Ascending aorta (tissue), 2 donors: ENCODE measurements around the gene SPATA2. TPM values are rescaled to one million over a fixed set of nuclear protein-coding genes. Genes with fewer than 3 reads are reported as not detected.

ENCODE experiments used
- DNase-seq, 2 donors: peaks; one replicate each; pipeline ENCODE4 v3.0.0-alpha.2; 2019; ENCODE audit warnings: low spot score in 2 of 2
- H3K27ac ChIP-seq, 2 donors: fragments of 200-600 bp; sonication (generic); one replicate each; pipeline ENCODE4 v1.5.1; 2016 to 2017; ENCODE audit warnings: mild to moderate bottlenecking in 1 of 2
- H3K27me3 ChIP-seq: fragments of 200-600 bp; sonication (generic); one replicate; pipeline ENCODE4 v1.5.1; 2017
- H3K36me3 ChIP-seq, 2 donors: fragments of 200-600 bp; sonication (generic); one replicate each; pipeline ENCODE4 v1.5.1; 2016
- H3K4me1 ChIP-seq, 2 donors: fragments of 200-600 bp; sonication (generic); one replicate each; pipeline ENCODE4 v1.5.1; 2016 to 2017; ENCODE audit warnings: mild to moderate bottlenecking in 1 of 2
- H3K4me3 ChIP-seq, 2 donors: fragments of 200-600 bp; sonication (generic); one replicate each; pipeline ENCODE4 v1.5.1; 2016 to 2017; ENCODE audit warnings: mild to moderate bottlenecking in 1 of 2
- H3K9me3 ChIP-seq, 2 donors: fragments of 200-600 bp; sonication (generic); one replicate each; pipeline ENCODE4 v1.5.1; 2016
- intact Hi-C: fragments of 100-400 bp; cut with DNase I; formaldehyde crosslinking; loops from one replicate; pipeline ENCODE4 v1.15.1; 2023
- total RNA-seq: library from RNA; depleted of rRNA; stranded (reverse); fragments of >200 nt; gene quantifications from one replicate; pipeline ENCODE4 v1.1.0, GENCODE V29; 2016
- TF ChIP-seq, protein P1 (sequence below), 3 experiments: fragments of 200-600 bp in 2 of 3; fragments of 450-650 bp in 1 of 3; sonication (generic) in 2 of 3; IDR thresholded peaks; one replicate each; pipeline ENCODE4 v1.5.1; 2016 to 2019; ENCODE audit warnings: antibody characterized with exemption in 3 of 3, mild to moderate bottlenecking in 1 of 3, moderate library complexity in 1 of 3

Gene SPATA2
- total RNA-seq, 1 donor from 2014 or later = 7.6 TPM

DNA sequence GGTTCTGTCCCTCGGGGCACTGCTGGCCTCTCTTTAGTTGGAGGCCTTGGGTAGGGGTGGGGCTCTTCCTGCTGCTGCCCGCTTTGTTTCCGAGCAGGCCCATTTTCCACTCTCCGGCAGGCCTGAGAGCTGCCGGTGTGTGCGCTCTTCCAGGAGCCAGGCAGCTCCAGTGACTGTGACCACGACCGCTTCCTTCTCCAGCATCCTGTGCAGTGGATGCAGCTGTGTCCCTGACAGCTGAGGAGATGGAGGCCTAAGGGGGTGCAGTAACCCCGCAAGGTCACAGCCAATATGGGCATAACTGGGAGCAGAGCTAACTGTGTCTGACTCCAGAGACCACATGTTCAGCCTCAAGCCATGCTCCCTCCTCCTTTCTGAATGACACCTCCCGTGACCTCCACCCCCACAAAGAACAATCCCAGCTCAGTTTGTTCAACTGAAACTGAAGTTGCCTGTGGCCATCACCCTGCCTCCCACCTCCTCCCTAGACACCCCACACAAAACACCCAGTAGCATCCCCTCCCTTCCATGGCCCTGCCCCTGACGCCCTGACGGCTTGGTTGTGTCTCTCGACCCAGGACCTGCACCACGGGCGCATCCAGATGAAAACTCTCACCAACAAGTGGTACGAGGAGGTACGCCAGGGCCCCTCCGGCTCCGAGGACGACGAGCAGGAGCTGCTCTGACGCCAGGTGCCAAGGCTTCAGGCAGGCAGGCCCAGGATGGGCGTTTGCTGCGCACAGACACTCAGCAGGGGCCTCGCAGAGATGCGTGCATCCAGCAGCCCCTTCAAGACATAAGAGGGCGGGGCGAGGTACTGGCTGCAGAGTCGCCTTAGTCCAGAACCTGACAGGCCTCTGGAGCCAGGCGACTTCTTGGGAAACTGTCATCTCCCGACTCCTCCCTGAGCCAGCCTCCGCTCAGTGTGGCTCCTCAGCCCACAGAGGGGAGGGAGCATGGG, 27.8 kb downstream of the SPATA2 start:
- Histone ChIP-seq H3K27me3 (no peaks in the 10 kb centered on the region), H3K9me3 (no peaks in the 10 kb centered on the region), H3K36me3 (peaks cover 9 to 31% of the 10 kb centered on the region in 2 donors), H3K4me3 (no peak overlapping the region), H3K4me1 (peaks cover 11 to 25% of the 10 kb centered on the region in 2 donors), H3K27ac (peak overlapping the region; percentile 79 to 84)
- intact Hi-C loops = loop anchor here (1.0 to 5.0 kb wide), 4 partner anchors 35 to 345 kb away; partner anchors contain the start of gene SLC9A8
- TF ChIP-seq, protein P1, sequence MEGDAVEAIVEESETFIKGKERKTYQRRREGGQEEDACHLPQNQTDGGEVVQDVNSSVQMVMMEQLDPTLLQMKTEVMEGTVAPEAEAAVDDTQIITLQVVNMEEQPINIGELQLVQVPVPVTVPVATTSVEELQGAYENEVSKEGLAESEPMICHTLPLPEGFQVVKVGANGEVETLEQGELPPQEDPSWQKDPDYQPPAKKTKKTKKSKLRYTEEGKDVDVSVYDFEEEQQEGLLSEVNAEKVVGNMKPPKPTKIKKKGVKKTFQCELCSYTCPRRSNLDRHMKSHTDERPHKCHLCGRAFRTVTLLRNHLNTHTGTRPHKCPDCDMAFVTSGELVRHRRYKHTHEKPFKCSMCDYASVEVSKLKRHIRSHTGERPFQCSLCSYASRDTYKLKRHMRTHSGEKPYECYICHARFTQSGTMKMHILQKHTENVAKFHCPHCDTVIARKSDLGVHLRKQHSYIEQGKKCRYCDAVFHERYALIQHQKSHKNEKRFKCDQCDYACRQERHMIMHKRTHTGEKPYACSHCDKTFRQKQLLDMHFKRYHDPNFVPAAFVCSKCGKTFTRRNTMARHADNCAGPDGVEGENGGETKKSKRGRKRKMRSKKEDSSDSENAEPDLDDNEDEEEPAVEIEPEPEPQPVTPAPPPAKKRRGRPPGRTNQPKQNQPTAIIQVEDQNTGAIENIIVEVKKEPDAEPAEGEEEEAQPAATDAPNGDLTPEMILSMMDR (IDR thresholded peaks at IDR 0.05) = no peak
- DNase-seq = peak in 1 of 2 donors; percentile 80

DNA sequence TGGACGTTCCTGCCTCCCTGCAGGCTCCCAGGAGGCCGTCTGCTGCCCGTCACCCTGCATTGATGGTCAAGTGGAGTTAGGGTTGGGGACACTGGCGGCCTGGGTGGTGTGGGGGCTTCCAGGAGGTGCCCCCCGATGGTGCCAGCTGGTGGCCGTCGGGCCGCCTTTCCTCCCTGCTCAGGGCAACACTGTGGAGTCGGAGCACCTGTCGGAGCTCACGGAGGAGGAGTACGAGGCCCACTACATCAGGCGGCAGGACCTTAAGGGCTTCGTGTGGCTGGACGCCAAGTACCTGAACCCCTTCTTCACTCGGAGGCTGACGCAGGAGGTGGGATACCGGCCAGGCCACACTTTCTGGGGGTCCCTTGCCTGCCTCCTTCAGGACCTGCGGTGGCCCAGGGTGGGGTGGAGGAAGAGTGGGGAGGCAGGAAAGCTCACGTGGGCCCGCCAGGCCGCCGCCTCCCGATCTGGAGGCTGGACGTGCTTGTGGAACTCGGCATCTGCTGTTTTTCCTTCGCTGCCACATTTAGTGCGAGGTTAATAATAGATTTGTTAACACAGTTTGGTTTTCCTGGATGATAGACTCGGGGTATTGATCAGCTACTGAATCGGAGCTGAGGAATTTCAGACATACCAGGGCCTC, 28.6 kb downstream of the SPATA2 start:
- Histone ChIP-seq H3K27me3 (no peaks in the 10 kb centered on the region), H3K9me3 (no peaks in the 10 kb centered on the region), H3K36me3 (peaks cover 9 to 31% of the 10 kb centered on the region in 2 donors), H3K27ac (peak overlapping the region; percentile 79 to 84), H3K4me3 (no peak overlapping the region), H3K4me1 (peaks cover 7 to 25% of the 10 kb centered on the region in 2 donors)
- intact Hi-C loops = loop anchor here (2.0 to 5.0 kb wide), 3 partner anchors 34 to 344 kb away; partner anchors contain the start of gene SLC9A8
- TF ChIP-seq, protein P1 (IDR thresholded peaks at IDR 0.05) = no peak
- DNase-seq = peak in 1 of 2 donors; percentile 63

DNA sequence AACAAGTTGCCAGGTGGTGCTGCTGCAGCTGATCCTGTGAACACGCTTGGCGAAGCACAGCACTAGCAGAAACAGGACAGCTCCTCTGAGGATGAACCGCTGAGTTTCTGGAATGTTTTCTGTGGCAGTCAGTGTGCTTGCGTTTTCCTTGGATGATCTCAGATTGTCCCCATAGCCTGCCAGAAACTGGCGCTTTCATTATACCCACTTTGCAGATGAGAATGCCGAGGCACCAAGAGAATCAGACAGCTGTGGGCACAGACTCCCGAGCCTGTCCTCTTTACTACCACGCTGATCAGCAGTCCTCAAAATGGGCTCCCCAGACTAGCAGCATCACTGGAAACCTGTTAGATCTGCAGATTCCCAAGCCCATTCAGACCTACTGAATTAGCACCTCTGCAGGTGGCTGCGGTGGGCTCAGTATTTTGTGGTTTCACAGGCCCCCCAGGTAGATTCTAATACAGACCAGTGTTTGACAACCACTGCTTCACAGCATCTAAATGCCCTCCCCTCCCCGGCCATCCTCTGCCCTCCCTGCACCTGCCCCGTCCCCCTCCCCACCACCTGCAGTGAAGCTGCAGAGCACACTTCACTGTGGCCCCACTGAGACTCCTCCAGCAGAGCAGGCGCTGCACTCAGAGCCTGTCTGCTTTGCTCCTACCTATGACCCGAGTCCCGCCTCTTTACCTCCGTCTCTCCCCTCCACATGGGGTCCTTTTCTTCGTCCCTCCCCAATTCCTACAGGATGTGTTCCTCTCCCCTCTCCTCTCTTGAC, 29.6 kb downstream of the SPATA2 start:
- peak overlapping the region in 1 of 2 donors; percentile 79 for H3K27ac ChIP-seq
- H3K9me3 ChIP-seq = no peaks in the 10 kb centered on the region
- peaks cover 9 to 34% of the 10 kb centered on the region in 2 donors for H3K36me3 ChIP-seq
- no peaks in the 10 kb centered on the region for H3K27me3 ChIP-seq
- peaks cover 7 to 30% of the 10 kb centered on the region in 2 donors for H3K4me1 ChIP-seq
- no peak for DNase-seq
- intact Hi-C loops = loop anchor here (2.0 to 5.0 kb wide), 3 partner anchors 33 to 343 kb away; partner anchors contain the start of gene SLC9A8
- TF ChIP-seq, protein P1 (IDR thresholded peaks at IDR 0.05) = no peak
- H3K4me3 ChIP-seq = no peak overlapping the region

DNA sequence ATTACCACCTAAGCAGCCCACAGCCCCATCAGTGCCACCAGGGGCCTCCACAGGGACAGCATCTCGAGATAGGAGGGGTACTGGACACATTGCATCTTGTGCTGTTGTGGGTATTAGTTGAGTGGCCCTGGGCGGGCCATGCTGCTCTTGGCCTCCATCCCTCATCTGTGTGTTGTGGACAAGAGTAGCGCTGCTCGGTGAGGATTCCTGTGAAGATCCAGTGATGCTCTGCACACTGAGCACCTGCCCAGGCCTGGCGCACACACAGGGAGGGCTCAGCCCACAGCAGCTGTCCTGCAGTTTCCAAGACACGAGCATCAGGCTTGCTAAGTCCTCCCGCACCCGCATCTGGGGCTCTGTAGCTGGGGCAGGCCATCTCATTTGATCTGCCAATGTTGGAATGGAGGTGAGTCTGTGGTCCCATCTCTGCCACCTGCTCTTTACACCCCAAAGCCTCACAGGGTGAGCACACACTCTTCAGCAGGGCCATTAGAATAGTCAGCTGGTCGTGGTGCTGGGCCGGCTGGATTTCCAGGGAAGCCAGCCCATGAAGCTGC, 32.0 kb downstream of the SPATA2 start:
- no peak overlapping the region for H3K4me3 ChIP-seq
- TF ChIP-seq, protein P1 (IDR thresholded peaks at IDR 0.05) = no peak
- no peaks in the 10 kb centered on the region for H3K27me3 ChIP-seq
- peaks cover 13 to 33% of the 10 kb centered on the region in 2 donors for H3K4me1 ChIP-seq
- H3K36me3 ChIP-seq = peaks cover 5 to 25% of the 10 kb centered on the region in 2 donors
- H3K27ac ChIP-seq = no peak overlapping the region
- no peaks in the 10 kb centered on the region for H3K9me3 ChIP-seq
- DNase-seq = no peak
- intact Hi-C loops = no loop called here
